ENCODE measurements around the gene GAREM1.

DNA sequence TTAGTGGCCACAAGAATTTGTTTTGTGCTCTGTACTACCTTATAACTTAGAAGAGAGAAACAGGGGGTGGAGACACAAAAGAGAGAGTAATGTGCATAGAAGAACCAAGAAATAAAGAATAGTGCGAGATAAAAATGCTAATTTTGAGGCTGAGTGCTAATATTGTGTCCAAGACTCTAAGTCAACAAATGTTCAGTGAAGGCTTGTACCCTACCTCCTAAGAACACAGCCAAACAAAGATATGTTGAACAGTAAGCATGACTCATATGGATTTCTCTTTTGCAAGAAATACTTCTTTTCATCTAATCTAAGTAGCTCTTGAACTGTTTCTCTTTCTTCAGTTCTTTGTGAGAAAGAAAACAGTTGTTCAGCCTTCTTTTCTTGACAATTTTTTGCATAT is 45.2 kb downstream of the GAREM1 start:
- peak; percentile 30 for TF ChIP-seq FOS (IDR thresholded peaks at IDR 0.05; ENCODE audit: borderline replicate concordance, insufficient read depth, low read length)
- no peak for TF ChIP-seq POLR2A (IDR thresholded peaks at IDR 0.05; ENCODE audit: low read depth, low read length)
- TF ChIP-seq, protein P1, sequence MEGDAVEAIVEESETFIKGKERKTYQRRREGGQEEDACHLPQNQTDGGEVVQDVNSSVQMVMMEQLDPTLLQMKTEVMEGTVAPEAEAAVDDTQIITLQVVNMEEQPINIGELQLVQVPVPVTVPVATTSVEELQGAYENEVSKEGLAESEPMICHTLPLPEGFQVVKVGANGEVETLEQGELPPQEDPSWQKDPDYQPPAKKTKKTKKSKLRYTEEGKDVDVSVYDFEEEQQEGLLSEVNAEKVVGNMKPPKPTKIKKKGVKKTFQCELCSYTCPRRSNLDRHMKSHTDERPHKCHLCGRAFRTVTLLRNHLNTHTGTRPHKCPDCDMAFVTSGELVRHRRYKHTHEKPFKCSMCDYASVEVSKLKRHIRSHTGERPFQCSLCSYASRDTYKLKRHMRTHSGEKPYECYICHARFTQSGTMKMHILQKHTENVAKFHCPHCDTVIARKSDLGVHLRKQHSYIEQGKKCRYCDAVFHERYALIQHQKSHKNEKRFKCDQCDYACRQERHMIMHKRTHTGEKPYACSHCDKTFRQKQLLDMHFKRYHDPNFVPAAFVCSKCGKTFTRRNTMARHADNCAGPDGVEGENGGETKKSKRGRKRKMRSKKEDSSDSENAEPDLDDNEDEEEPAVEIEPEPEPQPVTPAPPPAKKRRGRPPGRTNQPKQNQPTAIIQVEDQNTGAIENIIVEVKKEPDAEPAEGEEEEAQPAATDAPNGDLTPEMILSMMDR (IDR thresholded peaks at IDR 0.05; ENCODE audit: extremely low read depth in 1 of 2, insufficient read depth in 1 of 2, low read depth in 1 of 2, low read length in 2 of 2) = no peak
- TF ChIP-seq, protein P2, sequence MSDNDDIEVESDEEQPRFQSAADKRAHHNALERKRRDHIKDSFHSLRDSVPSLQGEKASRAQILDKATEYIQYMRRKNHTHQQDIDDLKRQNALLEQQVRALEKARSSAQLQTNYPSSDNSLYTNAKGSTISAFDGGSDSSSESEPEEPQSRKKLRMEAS (IDR thresholded peaks at IDR 0.05; ENCODE audit: insufficient read depth, insufficient read length) = no peak
- no peak for TF ChIP-seq EZH2 (IDR thresholded peaks at IDR 0.05; ENCODE audit: borderline replicate concordance, low read depth, low read length, severe bottlenecking)
- no peak for TF ChIP-seq MYC (IDR thresholded peaks at IDR 0.05; ENCODE audit: low read depth, low read length)
- no peak for TF ChIP-seq POLR2AphosphoS5 (IDR thresholded peaks at IDR 0.05; ENCODE audit: insufficient read depth, low read depth, low read length)

All from endothelial cell of umbilical vein (primary cell).